Spleen (tissue), 11 donors: ENCODE data around the gene FREY1. TPM values are rescaled to one million over a fixed set of nuclear protein-coding genes. Genes with fewer than 3 reads are reported as not detected.

Source experiments
- DNase-seq: peaks from one replicate; pipeline ENCODE4 v3.0.0-alpha.2; 2020
- H3K27ac ChIP-seq, 8 donors: fragments of 200-600 bp; sonication (generic) in 7 of 8; 1 replicate in 4 of 8; 2 replicates in 4 of 8; pipeline versions ENCODE4 v1.5.0 to v1.8.0; 2016 to 2021; ENCODE audit warnings: inconsistent platforms in 4 of 8, mild to moderate bottlenecking in 4 of 8, moderate library complexity in 1 of 8
- H3K27me3 ChIP-seq, 7 donors: fragments of 200-600 bp; sonication (generic) in 6 of 7; replicated peaks in 1 of 7; 1 replicate in 4 of 7; 2 replicates in 3 of 7; pipeline versions ENCODE4 v1.5.0 to v1.8.0; 2016 to 2021; ENCODE audit warnings: inconsistent platforms in 3 of 7, mild to moderate bottlenecking in 1 of 7
- H3K36me3 ChIP-seq, 6 donors: fragments of 200-600 bp; sonication (generic) in 5 of 6; 1 replicate in 4 of 6; 2 replicates in 2 of 6; pipeline versions ENCODE4 v1.5.0 to v1.8.0; 2016 to 2021; ENCODE audit warnings: inconsistent platforms in 2 of 6
- H3K4me1 ChIP-seq, 6 donors: fragments of 200-600 bp; sonication (generic) in 5 of 6; 1 replicate in 3 of 6; 2 replicates in 3 of 6; pipeline versions ENCODE4 v1.5.0 to v1.8.0; 2016 to 2021; ENCODE audit warnings: inconsistent platforms in 3 of 6
- H3K4me3 ChIP-seq, 8 donors: fragments of 200-600 bp; sonication (generic) in 7 of 8; 1 replicate in 4 of 8; 2 replicates in 4 of 8; pipeline versions ENCODE4 v1.5.0 to v1.8.0; 2016 to 2021; ENCODE audit warnings: inconsistent platforms in 4 of 8, mild to moderate bottlenecking in 4 of 8, moderate library complexity in 2 of 8
- H3K9me3 ChIP-seq, 8 donors: fragments of 200-600 bp; sonication (generic) in 7 of 8; 1 replicate in 4 of 8; 2 replicates in 4 of 8; pipeline versions ENCODE4 v1.5.0 to v1.8.0; 2016 to 2021; ENCODE audit warnings: inconsistent platforms in 4 of 8
- POLR2A ChIP-seq, 3 donors: fragments of 450-650 bp; IDR thresholded peaks; one replicate each; pipeline ENCODE4 v1.5.1; 2017; ENCODE audit warnings: antibody characterized with exemption in 3 of 3, mild to moderate bottlenecking in 1 of 3
- POLR2AphosphoS5 ChIP-seq, 3 donors: sonication (generic); formaldehyde crosslinking; IDR thresholded peaks; one replicate each; pipeline ENCODE4 v1.5.1; 2017; ENCODE audit warnings: antibody characterized with exemption in 3 of 3
- WGBS, 5 donors: extraction: QIAGEN DNeasy Blood & Tissue Kit in 3 of 5; methylation state at CpG; one replicate each; pipeline versions ENCODE4 v1.1.5 to v1.1.7; 2013 to 2018; 5-methylcytosine and 5-hydroxymethylcytosine counted together
- intact Hi-C: fragments of 100-400 bp; cut with DNase I; formaldehyde crosslinking; loops from one replicate; pipeline ENCODE4 v1.15.0; 2023; ENCODE audit warnings: low total_unique reads
- polyA plus RNA-seq, 3 donors: library from polyadenylated mRNA; stranded (reverse); fragments of 200-250 nt; gene quantifications; one replicate each; pipeline ENCODE4 v1.2.1, GENCODE V29; 2013
- total RNA-seq, 7 donors: library from RNA; depleted of rRNA in 3 of 7; stranded (reverse); fragments of >200 nt in 3 of 7; fragmentation: NEBNext Ultra II Directional in 4 of 7; extraction: Animal tissue kit (Norgen Biotek cat#: 25700) in 4 of 7; gene quantifications; one replicate each; pipeline versions ENCODE4 v1.1.0 to v1.2.1, GENCODE V29; 2016 to 2021
- TF ChIP-seq, protein P1 (sequence below), 11 experiments: fragments of 200-600 bp in 7 of 11; fragments of 450-650 bp in 4 of 11; sonication (generic) in 4 of 11; IDR thresholded peaks in 8 of 11; conservative IDR thresholded peaks in 3 of 11; 1 replicate in 7 of 11; 2 replicates in 4 of 11; pipeline versions ENCODE4 v1.4.0 to v1.8.0; 2016 to 2021; ENCODE audit warnings: antibody characterized with exemption in 11 of 11, inconsistent platforms in 4 of 11, mild to moderate bottlenecking in 1 of 11
- donor health status: healthy with polysubstance abuse.
- donor health status: DM: no; HTN: no; CAD: no; lungs with moderate emphysema.
- donor health status: DM: no; HTN: no; CAD: no.
- donor health status: Bipolar disorder and iron deficiency.
- donor health status: healthy.
- donor health status: DM: no; HTN: no; CAD: no.
- donor health status: DM: yes; HTN: yes; CAD: no.

FREY1 gene
- total and polyA plus RNA-seq, 10 donors: 0.13 to 2.0 (median 0.79) TPM; not detected in 2

DNA sequence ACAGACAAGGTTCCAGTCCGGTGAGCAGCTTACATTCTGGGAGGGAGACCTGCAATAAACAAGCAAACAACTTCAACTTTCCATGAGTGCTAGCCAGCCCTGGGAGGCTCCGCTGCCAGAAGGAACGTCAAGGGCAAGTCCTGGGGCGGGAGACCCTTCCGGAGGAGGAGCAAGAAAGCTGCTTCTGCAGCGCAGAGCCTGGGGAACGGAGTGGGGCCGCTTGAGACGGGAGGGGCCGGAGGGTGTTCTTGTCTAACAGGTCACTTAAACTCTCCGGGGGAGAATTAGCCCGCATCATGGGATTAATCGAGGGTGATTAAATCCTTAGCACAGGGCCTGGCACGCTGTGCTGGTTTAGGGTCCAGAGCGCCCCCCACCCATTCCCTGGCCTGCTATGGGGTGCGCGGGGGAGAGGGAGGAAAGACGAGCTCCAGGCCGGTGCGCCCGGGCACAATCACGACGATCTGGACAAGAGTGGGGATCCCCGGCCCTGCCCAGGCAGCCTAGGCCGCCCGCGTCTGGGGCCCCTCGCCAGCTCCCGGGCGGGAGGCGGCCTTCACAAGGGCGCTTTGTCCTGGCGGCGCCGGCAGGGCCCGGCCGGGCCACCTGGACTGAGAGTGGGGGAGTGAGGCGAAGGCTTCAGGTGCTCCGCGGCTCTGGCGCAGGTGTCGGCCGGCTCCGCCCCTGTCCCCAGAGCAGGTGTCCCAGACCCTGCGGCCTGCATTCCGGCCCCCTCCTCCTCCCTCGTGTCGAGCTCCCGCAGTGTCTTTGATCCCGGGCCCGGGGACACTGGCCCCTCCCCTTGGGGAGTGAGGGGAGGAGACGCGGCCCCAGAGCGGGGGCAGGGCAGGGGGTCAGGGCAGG lies 14.7 kb upstream of the FREY1 start:
- no peaks in the 10 kb centered on the region for H3K9me3 ChIP-seq
- no peaks in the 10 kb centered on the region for H3K36me3 ChIP-seq
- DNase-seq: no peak
- H3K4me1 ChIP-seq: peaks cover 14 to 73% (median 37%) of the 10 kb centered on the region in 6 donors
- WGBS, 5 donors: 41 to 72% (median 45%) methylated on average over 21 to 54 of the region's 54 CpGs
- peak overlapping the region in 4 of 8 donors; percentile 63 to 79 (median 70) for H3K27ac ChIP-seq
- H3K27me3 ChIP-seq: peaks cover 0 to 52% (median 20%) of the 10 kb centered on the region in 7 donors
- TF ChIP-seq POLR2A (IDR thresholded peaks at IDR 0.05) (no peak), POLR2AphosphoS5 (IDR thresholded peaks at IDR 0.05) (no peak)
- TF ChIP-seq, protein P1, sequence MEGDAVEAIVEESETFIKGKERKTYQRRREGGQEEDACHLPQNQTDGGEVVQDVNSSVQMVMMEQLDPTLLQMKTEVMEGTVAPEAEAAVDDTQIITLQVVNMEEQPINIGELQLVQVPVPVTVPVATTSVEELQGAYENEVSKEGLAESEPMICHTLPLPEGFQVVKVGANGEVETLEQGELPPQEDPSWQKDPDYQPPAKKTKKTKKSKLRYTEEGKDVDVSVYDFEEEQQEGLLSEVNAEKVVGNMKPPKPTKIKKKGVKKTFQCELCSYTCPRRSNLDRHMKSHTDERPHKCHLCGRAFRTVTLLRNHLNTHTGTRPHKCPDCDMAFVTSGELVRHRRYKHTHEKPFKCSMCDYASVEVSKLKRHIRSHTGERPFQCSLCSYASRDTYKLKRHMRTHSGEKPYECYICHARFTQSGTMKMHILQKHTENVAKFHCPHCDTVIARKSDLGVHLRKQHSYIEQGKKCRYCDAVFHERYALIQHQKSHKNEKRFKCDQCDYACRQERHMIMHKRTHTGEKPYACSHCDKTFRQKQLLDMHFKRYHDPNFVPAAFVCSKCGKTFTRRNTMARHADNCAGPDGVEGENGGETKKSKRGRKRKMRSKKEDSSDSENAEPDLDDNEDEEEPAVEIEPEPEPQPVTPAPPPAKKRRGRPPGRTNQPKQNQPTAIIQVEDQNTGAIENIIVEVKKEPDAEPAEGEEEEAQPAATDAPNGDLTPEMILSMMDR (IDR thresholded peaks at IDR 0.05 in 8 of 11, conservative IDR thresholded peaks at IDR 0.05 in 3 of 11): no peak
- intact Hi-C loops: no loop called here
- H3K4me3 ChIP-seq: peak overlapping the region; percentile 33 to 76 (median 49)

DNA sequence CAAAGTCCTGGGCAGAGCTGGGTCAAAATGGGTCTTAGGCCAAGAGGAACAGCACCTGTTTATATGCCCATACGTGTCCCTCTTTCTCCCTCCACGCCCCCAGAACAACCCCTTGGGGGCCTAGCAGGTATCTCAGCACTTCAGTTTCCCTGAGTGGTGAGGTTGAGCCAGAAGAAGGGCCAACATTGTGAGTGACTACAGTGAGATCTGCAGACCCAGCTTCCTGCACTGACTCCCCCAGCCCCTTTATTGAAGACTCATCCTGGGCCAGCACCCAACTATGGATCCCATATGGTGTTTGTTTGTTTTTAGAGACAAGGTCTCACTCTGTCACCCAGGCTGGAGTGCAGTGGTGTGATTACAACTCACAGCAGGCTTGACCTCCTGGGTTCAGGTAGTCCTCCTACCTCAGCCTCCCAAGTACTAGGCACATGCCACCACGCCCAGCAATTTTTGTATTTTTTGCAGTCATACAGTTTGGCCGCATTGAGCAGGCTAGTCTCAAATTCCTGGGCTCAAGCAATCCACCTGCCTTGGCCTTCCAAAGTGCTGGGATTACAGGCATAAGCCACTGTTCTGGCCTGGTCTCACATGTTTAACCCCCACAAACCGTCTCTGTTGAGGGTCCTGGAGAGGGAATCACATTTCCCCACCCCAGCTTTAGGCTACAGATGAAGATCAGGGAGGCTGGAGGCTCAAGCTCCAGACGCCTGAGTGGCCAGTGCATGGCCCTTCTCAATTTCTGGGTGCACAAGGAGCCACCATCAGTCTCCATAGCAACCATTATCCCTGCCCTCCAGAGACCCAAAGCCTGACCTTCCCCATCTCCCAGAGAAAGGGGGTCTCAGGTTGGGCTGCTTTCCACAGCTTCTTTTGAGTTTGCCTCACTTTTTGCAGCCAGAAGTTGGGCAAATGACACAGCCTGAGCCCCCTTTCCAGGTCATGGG lies 13.7 kb upstream of the FREY1 start:
- Histone ChIP-seq H3K9me3 (no peaks in the 10 kb centered on the region), H3K27me3 (peaks cover 0 to 48% (median 20%) of the 10 kb centered on the region in 7 donors), H3K4me1 (peaks cover 20 to 80% (median 47%) of the 10 kb centered on the region in 6 donors), H3K4me3 (no peak overlapping the region), H3K36me3 (peaks cover 0 to 6% (median under 1%) of the 10 kb centered on the region in 6 donors), H3K27ac (peak overlapping the region in 1 of 8 donors; percentile 96)
- DNase-seq: peak; percentile 58
- TF ChIP-seq POLR2AphosphoS5 (IDR thresholded peaks at IDR 0.05): no peak
- TF ChIP-seq, protein P1 (IDR thresholded peaks at IDR 0.05 in 8 of 11, conservative IDR thresholded peaks at IDR 0.05 in 3 of 11): no peak
- intact Hi-C loops: no loop called here
- WGBS, 5 donors: 92 to 95% (median 92%) methylated on average over 6 of the region's 6 CpGs

GRCh38 chr11:45919806-45920530 lies 12.9 kb upstream of the FREY1 start:
- 75 to 81% (median 79%) methylated on average over 13 of the region's 13 CpGs for WGBS, 5 donors
- peaks cover 20 to 89% (median 51%) of the 10 kb centered on the region in 6 donors for H3K4me1 ChIP-seq
- no peaks in the 10 kb centered on the region for H3K9me3 ChIP-seq
- intact Hi-C loops: loop anchor here (5.0 kb wide), 1 partner anchor 78 kb away; no protein-coding TSS in a partner anchor
- peak overlapping the region in 3 of 8 donors; percentile 89 to 96 (median 93) for H3K27ac ChIP-seq
- H3K36me3 ChIP-seq: peaks cover 0 to 14% (median 8%) of the 10 kb centered on the region in 6 donors
- TF ChIP-seq POLR2AphosphoS5 (IDR thresholded peaks at IDR 0.05): no peak
- TF ChIP-seq, protein P1 (IDR thresholded peaks at IDR 0.05 in 8 of 11, conservative IDR thresholded peaks at IDR 0.05 in 3 of 11): no peak
- TF ChIP-seq POLR2A (IDR thresholded peaks at IDR 0.05): no peak
- DNase-seq: peak; percentile 76
- peaks cover 0 to 40% (median 20%) of the 10 kb centered on the region in 7 donors for H3K27me3 ChIP-seq
- H3K4me3 ChIP-seq: no peak overlapping the region
